Lung (tissue), 12 donors: ENCODE measurements around the gene RBX1. TPM values are rescaled to one million over a fixed set of nuclear protein-coding genes. Genes with fewer than 3 reads are reported as not detected.

Source experiments
- ATAC-seq: fragments of 200-7000 bp; cut with Tn5 transposase; one replicate; pipeline ENCODE4 v1.9.1; 2020; ENCODE audit warnings: moderate number of reproducible peaks; ENCODE audit not compliant: insufficient read depth, low FRiP score
- DNase-seq, 3 donors: peaks; one replicate each; pipeline ENCODE4 v3.0.0-alpha.2; 2013 to 2017
- H3K27ac ChIP-seq, 2 donors: one replicate each; pipeline ENCODE4 v1.5.1; 2013; ENCODE audit warnings: mild to moderate bottlenecking in 2 of 2, moderate library complexity in 2 of 2, control low read depth in 1 of 2, inconsistent platforms in 1 of 2, low read depth in 1 of 2, low read length in 1 of 2
- H3K27me3 ChIP-seq, 3 donors: one replicate each; pipeline ENCODE4 v1.5.1; 2013; ENCODE audit warnings: low read length in 2 of 3; ENCODE audit not compliant: control insufficient read depth in 3 of 3, insufficient read depth in 3 of 3
- H3K36me3 ChIP-seq, 4 donors: one replicate each; pipeline ENCODE4 v1.5.1; 2013; ENCODE audit warnings: low read length in 4 of 4, mild to moderate bottlenecking in 1 of 4, moderate library complexity in 1 of 4; ENCODE audit not compliant: control insufficient read depth in 4 of 4, insufficient read depth in 4 of 4
- H3K4me1 ChIP-seq, 5 donors: one replicate each; pipeline ENCODE4 v1.5.1; 2013; ENCODE audit warnings: low read length in 5 of 5, mild to moderate bottlenecking in 2 of 5, moderate library complexity in 1 of 5; ENCODE audit not compliant: control insufficient read depth in 5 of 5, insufficient read depth in 5 of 5
- H3K4me3 ChIP-seq: one replicate; pipeline ENCODE4 v1.5.1; 2013; ENCODE audit warnings: mild to moderate bottlenecking, control low read depth, moderate library complexity
- H3K9ac ChIP-seq, 2 donors: one replicate each; pipeline ENCODE4 v1.5.1; 2013; ENCODE audit warnings: low read length in 2 of 2, control low read depth in 1 of 2; ENCODE audit not compliant: insufficient read depth in 1 of 2
- H3K9me3 ChIP-seq, 4 donors: one replicate each; pipeline ENCODE4 v1.5.1; 2013; ENCODE audit warnings: low read length in 3 of 4, mild to moderate bottlenecking in 1 of 4, moderate library complexity in 1 of 4; ENCODE audit not compliant: control insufficient read depth in 4 of 4, insufficient read depth in 3 of 4
- WGBS, 2 donors: extraction: QIAGEN DNeasy Blood & Tissue Kit; methylation state at CpG; one replicate each; pipeline ENCODE4 v1.1.7; 2013; 5-methylcytosine and 5-hydroxymethylcytosine counted together
- polyA plus RNA-seq, 2 donors: library from polyadenylated mRNA; stranded (reverse); fragments of 200-250 nt; gene quantifications; one replicate each; pipeline ENCODE4 v1.2.1, GENCODE V29; 2013
- total RNA-seq, 2 donors: library from RNA; depleted of rRNA in 1 of 2; stranded (reverse); fragments of >200 nt in 1 of 2; gene quantifications; one replicate each; pipeline ENCODE4 v1.2.1, GENCODE V29; 2014 to 2021
- TF ChIP-seq, protein P1 (sequence below): IDR thresholded peaks from 2 replicates; pipeline ENCODE4 v1.5.1; 2012; ENCODE audit warnings: mild to moderate bottlenecking; ENCODE audit errors: control extremely low read depth, extremely low read depth
- donor health status: control.
- donor health status: control.
- donor health status: Bipolar disorder and iron deficiency.
- donor health status: healthy.
- donor health status: DM: yes; HTN: yes; CAD: no.

Gene RBX1
- total and polyA plus RNA-seq, 4 donors: 44.8 to 144 (median 64.0) TPM

DNA sequence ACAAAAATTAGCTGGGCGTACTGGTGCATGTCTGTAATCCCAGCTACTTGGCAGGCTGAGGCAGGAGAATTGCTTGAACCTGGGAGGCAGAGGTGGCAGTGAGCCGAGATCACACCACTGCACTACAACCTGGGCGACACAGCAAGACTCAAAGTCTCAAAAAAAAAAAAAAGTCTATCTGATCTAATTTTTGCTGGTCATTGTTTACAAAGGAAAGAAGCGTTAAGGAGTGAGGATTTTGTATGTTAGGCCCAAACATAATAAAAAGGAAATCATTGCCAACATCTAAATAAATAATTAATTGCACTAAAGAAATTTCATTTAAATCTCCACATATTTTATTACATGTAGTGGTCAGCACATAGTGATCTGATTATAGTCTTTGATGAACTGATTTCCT lies 2.9 kb downstream of the RBX1 start:
- ATAC-seq (no peak), DNase-seq (no peak)
- H3K36me3 ChIP-seq: peaks cover 8 to 15% (median 10%) of the 10 kb centered on the region in 4 donors
- H3K27ac ChIP-seq: no peak overlapping the region
- no peaks in the 10 kb centered on the region for H3K9me3 ChIP-seq
- WGBS, 2 donors: 85 to 90% methylated on average over 4 of the region's 4 CpGs
- H3K4me1 ChIP-seq: peaks cover 0 to 16% (median 5%) of the 10 kb centered on the region in 5 donors
- no peaks in the 10 kb centered on the region for H3K27me3 ChIP-seq
- H3K9ac ChIP-seq: no peak overlapping the region
- TF ChIP-seq, protein P1, sequence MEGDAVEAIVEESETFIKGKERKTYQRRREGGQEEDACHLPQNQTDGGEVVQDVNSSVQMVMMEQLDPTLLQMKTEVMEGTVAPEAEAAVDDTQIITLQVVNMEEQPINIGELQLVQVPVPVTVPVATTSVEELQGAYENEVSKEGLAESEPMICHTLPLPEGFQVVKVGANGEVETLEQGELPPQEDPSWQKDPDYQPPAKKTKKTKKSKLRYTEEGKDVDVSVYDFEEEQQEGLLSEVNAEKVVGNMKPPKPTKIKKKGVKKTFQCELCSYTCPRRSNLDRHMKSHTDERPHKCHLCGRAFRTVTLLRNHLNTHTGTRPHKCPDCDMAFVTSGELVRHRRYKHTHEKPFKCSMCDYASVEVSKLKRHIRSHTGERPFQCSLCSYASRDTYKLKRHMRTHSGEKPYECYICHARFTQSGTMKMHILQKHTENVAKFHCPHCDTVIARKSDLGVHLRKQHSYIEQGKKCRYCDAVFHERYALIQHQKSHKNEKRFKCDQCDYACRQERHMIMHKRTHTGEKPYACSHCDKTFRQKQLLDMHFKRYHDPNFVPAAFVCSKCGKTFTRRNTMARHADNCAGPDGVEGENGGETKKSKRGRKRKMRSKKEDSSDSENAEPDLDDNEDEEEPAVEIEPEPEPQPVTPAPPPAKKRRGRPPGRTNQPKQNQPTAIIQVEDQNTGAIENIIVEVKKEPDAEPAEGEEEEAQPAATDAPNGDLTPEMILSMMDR: no peak
- H3K4me3 ChIP-seq: no peak overlapping the region

DNA sequence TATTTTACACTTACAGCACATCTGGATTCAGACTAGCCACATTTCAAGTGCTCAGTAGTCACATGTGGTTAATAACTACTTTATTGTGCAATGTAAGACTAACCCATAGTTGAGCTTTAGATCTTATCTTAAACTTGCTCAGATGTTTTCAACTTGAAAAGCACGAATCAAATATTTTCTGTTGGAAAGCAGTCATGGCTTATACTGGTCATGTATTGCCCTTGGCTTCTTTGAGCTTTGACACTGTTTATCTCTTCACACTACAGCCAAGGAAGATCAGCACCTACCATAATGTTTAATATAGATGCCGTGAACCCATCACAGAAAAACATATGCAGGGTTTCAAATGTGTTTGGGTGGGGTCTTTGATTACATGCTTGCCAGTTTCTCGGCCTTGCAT lies 4.4 kb downstream of the RBX1 start:
- TF ChIP-seq, protein P1: no peak
- peaks cover 8 to 15% (median 10%) of the 10 kb centered on the region in 4 donors for H3K36me3 ChIP-seq
- H3K4me1 ChIP-seq: peaks cover 0 to 16% (median 5%) of the 10 kb centered on the region in 5 donors
- no peak overlapping the region for H3K9ac ChIP-seq
- DNase-seq (no peak), ATAC-seq (no peak)
- 78 to 79% methylated on average over 3 of the region's 3 CpGs for WGBS, 2 donors
- H3K27ac ChIP-seq: no peak overlapping the region
- H3K4me3 ChIP-seq: no peak overlapping the region
- H3K9me3 ChIP-seq: no peaks in the 10 kb centered on the region
- no peaks in the 10 kb centered on the region for H3K27me3 ChIP-seq

DNA sequence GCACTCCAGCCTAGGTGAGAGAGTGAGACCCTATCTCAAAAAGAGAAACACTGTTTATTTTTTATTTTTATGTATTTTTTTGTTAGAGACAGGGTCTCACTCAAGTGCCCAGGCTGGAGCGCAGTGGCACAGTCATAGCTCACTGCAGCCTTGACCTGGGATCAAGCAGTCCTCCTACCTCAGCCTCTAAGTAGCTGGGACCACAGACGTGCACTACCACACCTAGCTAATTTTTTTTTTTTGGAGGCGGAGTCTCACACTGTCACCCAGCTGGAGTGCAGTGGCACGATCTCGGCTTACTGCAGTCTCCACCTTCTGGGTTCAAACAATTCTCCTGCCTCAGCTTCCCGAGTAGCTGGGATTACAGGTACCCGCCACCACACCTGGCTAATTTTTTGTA lies 6.4 kb downstream of the RBX1 start:
- Histone ChIP-seq H3K4me3 (no peak overlapping the region), H3K9ac (no peak overlapping the region), H3K9me3 (no peaks in the 10 kb centered on the region), H3K4me1 (peaks cover 0 to 10% (median 2%) of the 10 kb centered on the region in 5 donors), H3K27ac (no peak overlapping the region), H3K27me3 (no peaks in the 10 kb centered on the region), H3K36me3 (peaks cover 8 to 25% (median 13%) of the 10 kb centered on the region in 4 donors)
- no peak for DNase-seq
- WGBS, 2 donors: 90 to 91% methylated on average over 7 of the region's 7 CpGs
- TF ChIP-seq, protein P1: no peak
- ATAC-seq: no peak

DNA sequence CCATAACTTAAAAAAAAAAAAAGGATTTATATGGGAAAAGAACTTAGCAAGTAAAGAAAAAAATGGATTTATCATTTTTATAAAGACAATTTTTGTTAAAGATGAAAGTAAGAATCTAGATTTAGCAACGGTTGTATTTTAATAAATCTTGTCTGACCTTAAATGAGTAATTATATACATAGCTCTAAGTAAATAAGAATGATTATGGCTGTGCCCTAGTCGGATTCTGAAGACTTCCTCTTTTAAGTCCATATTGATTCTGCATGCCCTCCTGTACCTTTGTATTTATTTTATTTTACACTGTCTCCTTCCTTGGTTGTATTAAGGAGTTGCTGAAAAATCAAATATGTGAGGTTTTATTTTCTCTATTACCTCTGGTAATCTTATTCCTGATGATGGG lies 7.1 kb downstream of the RBX1 start:
- H3K4me1 ChIP-seq: peaks cover 0 to 4% (median 0%) of the 10 kb centered on the region in 5 donors
- 73 to 76% methylated on average over 2 of the region's 2 CpGs for WGBS, 2 donors
- peaks cover 8 to 24% (median 13%) of the 10 kb centered on the region in 4 donors for H3K36me3 ChIP-seq
- no peak overlapping the region for H3K4me3 ChIP-seq
- no peak overlapping the region for H3K27ac ChIP-seq
- no peaks in the 10 kb centered on the region for H3K27me3 ChIP-seq
- no peak overlapping the region for H3K9ac ChIP-seq
- DNase-seq (no peak), ATAC-seq (no peak)
- H3K9me3 ChIP-seq: no peaks in the 10 kb centered on the region
- TF ChIP-seq, protein P1: no peak
